GM21825 (cell line): ENCODE data around the gene MOK.
"Not testable (repeated sequence)": the region's sequence is repeated elsewhere in the genome, so short reads cannot be mapped to it uniquely, and the experiment has no call there.

Source experiments
- ATAC-seq: cut with Tn5 transposase; IDR thresholded peaks from one replicate; pipeline ENCODE4 v1.9.1; 2021; ENCODE audit warnings: mild to moderate bottlenecking, moderate library complexity; ENCODE audit not compliant: unreplicated experiment

Gene MOK

GRCh38 chr14:102304611-102305506, at the start of gene MOK:
TSS of gene MOK (minus strand) at chr14:102305164. CDS start at chr14:102304968, 196 bp downstream.
- peak; percentile 82 for ATAC-seq

GRCh38 chr14:102353126-102353619, 48.2 kb upstream of the MOK start:
- no peak for ATAC-seq

- no peak for ATAC-seq
Observed at GRCh38 chr14:102352213-102352612, 47.2 kb upstream of the MOK start.

GRCh38 chr14:102351593-102351992, 46.6 kb upstream of the MOK start:
- ATAC-seq, result not testable (repeated sequence)

GRCh38 chr14:102351023-102351422, 46.1 kb upstream of the MOK start:
- no peak for ATAC-seq

- no peak for ATAC-seq
Observed at GRCh38 chr14:102348376-102348775, 43.4 kb upstream of the MOK start.

- no peak for ATAC-seq
Observed at GRCh38 chr14:102346645-102347044, 41.7 kb upstream of the MOK start.

- no peak for ATAC-seq
Observed at GRCh38 chr14:102345232-102345631, 40.3 kb upstream of the MOK start.

GRCh38 chr14:102344485-102344884, 39.5 kb upstream of the MOK start:
- no peak for ATAC-seq

- ATAC-seq, result no peak
Observed at GRCh38 chr14:102344084-102344483, 39.1 kb upstream of the MOK start.

- no peak for ATAC-seq
Observed at GRCh38 chr14:102342238-102342637, 37.3 kb upstream of the MOK start.

GRCh38 chr14:102341566-102341965, 36.6 kb upstream of the MOK start:
- ATAC-seq, result no peak

- no peak for ATAC-seq
Observed at GRCh38 chr14:102338724-102339123, 33.8 kb upstream of the MOK start.

- ATAC-seq, result no peak
Observed at GRCh38 chr14:102335163-102335562, 30.2 kb upstream of the MOK start.

GRCh38 chr14:102333795-102334705, 29.1 kb upstream of the MOK start:
- ATAC-seq, result no peak

GRCh38 chr14:102333390-102333789, 28.4 kb upstream of the MOK start:
- no peak for ATAC-seq

- ATAC-seq, result no peak
Observed at GRCh38 chr14:102330806-102331205, 25.8 kb upstream of the MOK start.

- ATAC-seq, result not testable (repeated sequence)
Observed at GRCh38 chr14:102329381-102329780, 24.4 kb upstream of the MOK start.

GRCh38 chr14:102326583-102326982, 21.6 kb upstream of the MOK start:
- no peak for ATAC-seq

- ATAC-seq, result no peak
Observed at GRCh38 chr14:102325791-102326345, 20.9 kb upstream of the MOK start.

- no peak for ATAC-seq
Observed at GRCh38 chr14:102323102-102323501, 18.1 kb upstream of the MOK start.
